ENCODE measurements around the gene CAV3. TPM values are rescaled to one million over a fixed set of nuclear protein-coding genes. Genes with fewer than 3 reads are reported as not detected.
A peak's percentile ranks its signal among the peaks of the same experiment; 100 is the strongest.

Gene CAV3
- total RNA-seq, 1 donor from 2014 or later: not detected

GRCh38 chr3:8741581-8742261 lies 8.1 kb downstream of the CAV3 start:
- H3K27ac ChIP-seq (ENCODE audit: low read depth, low read length): peak overlapping the region; percentile 71
- TF ChIP-seq CTCF (IDR thresholded peaks at IDR 0.05; ENCODE audit: insufficient read depth, low read depth, low read length) (no peak), EZH2 (IDR thresholded peaks at IDR 0.05; ENCODE audit: insufficient read depth, low read length) (no peak)

GRCh38 chr3:8743021-8743601 lies 9.5 kb downstream of the CAV3 start:
- H3K27me3 Mint-ChIP-seq (ENCODE audit: low read depth, unreplicated experiment): peaks cover 22% of the 10 kb centered on the region
- FAIRE-seq: no peak
- H3K27ac Mint-ChIP-seq (ENCODE audit: unreplicated experiment): no peak overlapping the region
- H3K27ac ChIP-seq (ENCODE audit: low read depth, low read length): no peak overlapping the region
- H3K4me2 ChIP-seq (ENCODE audit: low read length): no peak overlapping the region
- H3K79me2 ChIP-seq (ENCODE audit: insufficient read depth, low read length): no peaks in the 10 kb centered on the region
- no peaks in the 10 kb centered on the region for H3K9me3 ChIP-seq (ENCODE audit: insufficient read depth, low read depth, low read length)
- peaks cover 37% of the 10 kb centered on the region for H3K4me1 ChIP-seq (ENCODE audit: insufficient read depth, low read length)
- no peaks in the 10 kb centered on the region for H3K36me3 Mint-ChIP-seq (ENCODE audit: low read depth, unreplicated experiment)
- TF ChIP-seq EZH2 (IDR thresholded peaks at IDR 0.05; ENCODE audit: insufficient read depth, low read length): no peak
- no peaks in the 10 kb centered on the region for H3K27me3 ChIP-seq (ENCODE audit: insufficient read depth, low read length)
- DNase-seq (ENCODE audit: low read depth): no peak
- peaks cover 31% of the 10 kb centered on the region for H3K4me1 Mint-ChIP-seq (ENCODE audit: low read depth, unreplicated experiment)
- H3K36me3 ChIP-seq (ENCODE audit: insufficient read depth, low read length): no peaks in the 10 kb centered on the region
- H2AFZ ChIP-seq (ENCODE audit: low read depth, low read length): no peak overlapping the region
- H3K9ac ChIP-seq (ENCODE audit: low read length): no peak overlapping the region
- H3K4me3 ChIP-seq (ENCODE audit: insufficient read depth, low read depth, low read length): no peak overlapping the region
- H3K4me3 Mint-ChIP-seq (ENCODE audit: unreplicated experiment): no peak overlapping the region
- no peaks in the 10 kb centered on the region for H4K20me1 ChIP-seq (ENCODE audit: insufficient read depth, low read length)
- peaks cover 2% of the 10 kb centered on the region for H3K9me3 Mint-ChIP-seq (ENCODE audit: unreplicated experiment)

More at GRCh38 chr3:8741581-8742261, 8.1 kb downstream of the CAV3 start:
- Mint-ChIP-seq H3K4me3 (ENCODE audit: unreplicated experiment) (peak overlapping the region; percentile 60), H3K9me3 (ENCODE audit: unreplicated experiment) (no peaks in the 10 kb centered on the region), H3K36me3 (ENCODE audit: low read depth, unreplicated experiment) (no peaks in the 10 kb centered on the region), H3K4me1 (ENCODE audit: low read depth, unreplicated experiment) (peaks cover 31% of the 10 kb centered on the region), H3K27me3 (ENCODE audit: low read depth, unreplicated experiment) (peaks cover 15% of the 10 kb centered on the region), H3K27ac (ENCODE audit: unreplicated experiment) (peak overlapping the region; percentile 73)
- Histone ChIP-seq H3K79me2 (ENCODE audit: insufficient read depth, low read length) (no peaks in the 10 kb centered on the region), H3K9me3 (ENCODE audit: insufficient read depth, low read depth, low read length) (no peaks in the 10 kb centered on the region), H3K36me3 (ENCODE audit: insufficient read depth, low read length) (no peaks in the 10 kb centered on the region), H3K4me1 (ENCODE audit: insufficient read depth, low read length) (peaks cover 37% of the 10 kb centered on the region), H2AFZ (ENCODE audit: low read depth, low read length) (no peak overlapping the region), H3K4me2 (ENCODE audit: low read length) (peak overlapping the region; percentile 81), H3K4me3 (ENCODE audit: insufficient read depth, low read depth, low read length) (peak overlapping the region; percentile 24), H3K9ac (ENCODE audit: low read length) (peak overlapping the region; percentile 55), H3K27me3 (ENCODE audit: insufficient read depth, low read length) (no peaks in the 10 kb centered on the region), H4K20me1 (ENCODE audit: insufficient read depth, low read length) (no peaks in the 10 kb centered on the region)
- DNase-seq (ENCODE audit: low read depth) (peak; percentile 82), FAIRE-seq (no peak)

- no peak for TF ChIP-seq CTCF (IDR thresholded peaks at IDR 0.05; ENCODE audit: insufficient read depth, low read depth, low read length)
- TF ChIP-seq EZH2 (IDR thresholded peaks at IDR 0.05; ENCODE audit: insufficient read depth, low read length): no peak
- no peak overlapping the region for H3K9ac ChIP-seq (ENCODE audit: low read length)
Measured at GRCh38 chr3:8743911-8744310, 10.3 kb downstream of the CAV3 start.

More at GRCh38 chr3:8743911-8744310, 10.3 kb downstream of the CAV3 start:
- no peaks in the 10 kb centered on the region for H3K36me3 Mint-ChIP-seq (ENCODE audit: low read depth, unreplicated experiment)
- Histone ChIP-seq H4K20me1 (ENCODE audit: insufficient read depth, low read length) (no peaks in the 10 kb centered on the region), H3K27me3 (ENCODE audit: insufficient read depth, low read length) (no peaks in the 10 kb centered on the region), H2AFZ (ENCODE audit: low read depth, low read length) (no peak overlapping the region), H3K9me3 (ENCODE audit: insufficient read depth, low read depth, low read length) (no peaks in the 10 kb centered on the region), H3K4me1 (ENCODE audit: insufficient read depth, low read length) (peaks cover 37% of the 10 kb centered on the region), H3K27ac (ENCODE audit: low read depth, low read length) (no peak overlapping the region), H3K36me3 (ENCODE audit: insufficient read depth, low read length) (no peaks in the 10 kb centered on the region), H3K79me2 (ENCODE audit: insufficient read depth, low read length) (no peaks in the 10 kb centered on the region), H3K4me3 (ENCODE audit: insufficient read depth, low read depth, low read length) (no peak overlapping the region), H3K4me2 (ENCODE audit: low read length) (no peak overlapping the region)
- H3K9me3 Mint-ChIP-seq (ENCODE audit: unreplicated experiment): peaks cover 2% of the 10 kb centered on the region
- no peak for FAIRE-seq
- H3K27ac Mint-ChIP-seq (ENCODE audit: unreplicated experiment): no peak overlapping the region
- H3K4me3 Mint-ChIP-seq (ENCODE audit: unreplicated experiment): no peak overlapping the region
- H3K4me1 Mint-ChIP-seq (ENCODE audit: low read depth, unreplicated experiment): peaks cover 31% of the 10 kb centered on the region
- no peak for DNase-seq (ENCODE audit: low read depth)
- H3K27me3 Mint-ChIP-seq (ENCODE audit: low read depth, unreplicated experiment): peaks cover 23% of the 10 kb centered on the region
